Upper lobe of right lung (tissue), 1 donor: ENCODE data around the gene FBXL22. TPM values are rescaled to one million over a fixed set of nuclear protein-coding genes. Genes with fewer than 3 reads are reported as not detected.

ENCODE experiments used
- ATAC-seq: fragments of 200-7000 bp; cut with Tn5 transposase; one replicate; pipeline ENCODE4 v1.9.1; 2020; ENCODE audit warnings: mild to moderate bottlenecking, moderate library complexity
- DNase-seq: peaks from one replicate; pipeline ENCODE4 v3.0.0-alpha.2; 2020
- H3K27ac ChIP-seq: fragments of 200-600 bp; one replicate; pipeline ENCODE4 v1.8.0; 2022
- H3K27me3 ChIP-seq: fragments of 200-600 bp; one replicate; pipeline ENCODE4 v1.8.0; 2022; ENCODE audit warnings: mild to moderate bottlenecking
- H3K36me3 ChIP-seq: fragments of 200-600 bp; one replicate; pipeline ENCODE4 v1.8.0; 2022
- H3K4me1 ChIP-seq: fragments of 200-600 bp; one replicate; pipeline ENCODE4 v1.8.0; 2022
- H3K4me3 ChIP-seq: fragments of 200-600 bp; one replicate; pipeline ENCODE4 v1.8.0; 2022; ENCODE audit warnings: mild to moderate bottlenecking
- H3K9me3 ChIP-seq: fragments of 200-600 bp; one replicate; pipeline ENCODE4 v1.8.0; 2022
- CTCF ChIP-seq: fragments of 200-600 bp; IDR thresholded peaks from one replicate; pipeline ENCODE4 v1.8.0; 2022; ENCODE audit warnings: antibody characterized with exemption
- intact Hi-C: fragments of 100-400 bp; cut with DNase I; formaldehyde crosslinking; loops from one replicate; pipeline ENCODE4 v1.11.0; 2022
- total RNA-seq: library from RNA; stranded (reverse); fragmentation: NEBNext Ultra II Directional; extraction: Animal tissue kit (Norgen Biotek cat#: 25700); gene quantifications from one replicate; pipeline ENCODE4 v1.2.1, GENCODE V29; 2021
- donor health status: DM: no; HTN: yes; CAD: no; lungs with severe emphysema.

FBXL22 gene
- total RNA-seq, 1 donor from 2014 or later, result 0.98 TPM

DNA sequence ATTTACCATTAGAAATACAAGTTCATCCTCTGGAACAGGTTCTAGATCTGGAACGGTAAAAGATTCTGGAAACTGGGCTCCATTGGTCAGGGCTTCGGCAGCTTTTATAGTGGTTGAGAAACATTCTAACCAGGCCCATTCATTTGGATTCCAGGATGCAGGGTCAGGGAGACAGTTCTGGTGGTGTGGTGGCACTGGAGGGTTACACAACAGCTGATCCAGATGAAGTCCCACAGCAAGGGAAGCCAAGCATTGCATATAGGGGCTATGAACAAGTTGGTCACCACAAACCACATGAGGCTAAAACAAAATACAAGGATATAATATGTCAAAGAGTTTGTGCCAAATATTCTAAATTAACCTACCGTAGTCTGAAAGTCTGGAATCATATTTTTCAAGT, 43.0 kb downstream of the FBXL22 start:
- Histone ChIP-seq H3K27me3 (no peaks in the 10 kb centered on the region), H3K4me3 (no peak overlapping the region), H3K4me1 (no peaks in the 10 kb centered on the region), H3K27ac (no peak overlapping the region), H3K36me3 (peaks cover 100% of the 10 kb centered on the region), H3K9me3 (no peaks in the 10 kb centered on the region)
- DNase-seq (no peak), ATAC-seq (no peak)
- no peak for TF ChIP-seq CTCF
- intact Hi-C loops, result no loop called here

Other genes starting within 250 kb of the FBXL22 start
- 6.7 TPM for gene CA12, start 215.5 kb upstream of the FBXL22 start, total RNA-seq
- 62.5 TPM for gene USP3, start 92.8 kb upstream of the FBXL22 start, total RNA-seq
- gene HERC1, start 236.6 kb downstream of the FBXL22 start, total RNA-seq, result 98.5 TPM